Stimulated activated CD4-positive, alpha-beta T cell treated with anti-CD3 and anti-CD28 coated beads, Interleukin-12 subunit alpha, Interleukin-12 subunit beta, amount 100 ng/mL, for 4 hours (primary cell): ENCODE data around the gene ATP8B1.

ENCODE experiments used
- DNase-seq: peaks from one replicate; pipeline ENCODE4 v3.0.0-alpha.2; 2020

The ATP8B1 gene

GRCh38 chr18:57715671-57716070 is 87.4 kb downstream of the ATP8B1 start:
- DNase-seq: no peak

GRCh38 chr18:57715073-57715472 is 88.0 kb downstream of the ATP8B1 start:
- no peak for DNase-seq

- no peak for DNase-seq
Measured at GRCh38 chr18:57710226-57710625, 92.9 kb downstream of the ATP8B1 start.

GRCh38 chr18:57709335-57709734 is 93.8 kb downstream of the ATP8B1 start:
- DNase-seq: no peak

- DNase-seq: no peak
Measured at GRCh38 chr18:57708288-57708687, 94.8 kb downstream of the ATP8B1 start.

GRCh38 chr18:57705832-57706595 is 97.1 kb downstream of the ATP8B1 start:
- no peak for DNase-seq

- no peak for DNase-seq
Measured at GRCh38 chr18:57705011-57705410, 98.1 kb downstream of the ATP8B1 start.

GRCh38 chr18:57698571-57699276 is 104.4 kb downstream of the ATP8B1 start:
- DNase-seq: no peak

- no peak for DNase-seq
Measured at GRCh38 chr18:57697426-57697825, 105.7 kb downstream of the ATP8B1 start.

- DNase-seq: no peak
Measured at GRCh38 chr18:57696271-57696670, 106.8 kb downstream of the ATP8B1 start.

- no peak for DNase-seq
Measured at GRCh38 chr18:57691363-57691762, 111.8 kb downstream of the ATP8B1 start.

GRCh38 chr18:57687970-57688369 is 115.1 kb downstream of the ATP8B1 start:
- no peak for DNase-seq

- DNase-seq: no peak
Measured at GRCh38 chr18:57683470-57683869, 119.6 kb downstream of the ATP8B1 start.

GRCh38 chr18:57677262-57678211 is 125.6 kb downstream of the ATP8B1 start:
- no peak for DNase-seq

- DNase-seq: no peak
Measured at GRCh38 chr18:57674891-57675290, 128.2 kb downstream of the ATP8B1 start.

GRCh38 chr18:57670046-57670445 is 133.1 kb downstream of the ATP8B1 start:
- no peak for DNase-seq

- DNase-seq: no peak
Measured at GRCh38 chr18:57668021-57668420, 135.1 kb downstream of the ATP8B1 start.

- DNase-seq: no peak
Measured at GRCh38 chr18:57666818-57667497, 136.2 kb downstream of the ATP8B1 start.

GRCh38 chr18:57664568-57665165 is 138.4 kb downstream of the ATP8B1 start:
- DNase-seq: no peak

GRCh38 chr18:57660961-57661360 is 142.2 kb downstream of the ATP8B1 start:
- no peak for DNase-seq

GRCh38 chr18:57659460-57660102 is 143.5 kb downstream of the ATP8B1 start:
- DNase-seq: no peak

GRCh38 chr18:57657542-57657941 is 145.6 kb downstream of the ATP8B1 start:
- no peak for DNase-seq
